Stimulated activated CD4-positive, alpha-beta T cell treated with anti-CD3 and anti-CD28 coated beads, Interleukin-4, amount 100 ng/mL, for 48 hours (primary cell): ENCODE results near the gene CBFA2T3.

Experiments
- DNase-seq, 2 donors: peaks; one replicate each; pipeline ENCODE4 v3.0.0-alpha.2; 2020; ENCODE audit warnings: low read depth in 2 of 2

Gene CBFA2T3

DNA sequence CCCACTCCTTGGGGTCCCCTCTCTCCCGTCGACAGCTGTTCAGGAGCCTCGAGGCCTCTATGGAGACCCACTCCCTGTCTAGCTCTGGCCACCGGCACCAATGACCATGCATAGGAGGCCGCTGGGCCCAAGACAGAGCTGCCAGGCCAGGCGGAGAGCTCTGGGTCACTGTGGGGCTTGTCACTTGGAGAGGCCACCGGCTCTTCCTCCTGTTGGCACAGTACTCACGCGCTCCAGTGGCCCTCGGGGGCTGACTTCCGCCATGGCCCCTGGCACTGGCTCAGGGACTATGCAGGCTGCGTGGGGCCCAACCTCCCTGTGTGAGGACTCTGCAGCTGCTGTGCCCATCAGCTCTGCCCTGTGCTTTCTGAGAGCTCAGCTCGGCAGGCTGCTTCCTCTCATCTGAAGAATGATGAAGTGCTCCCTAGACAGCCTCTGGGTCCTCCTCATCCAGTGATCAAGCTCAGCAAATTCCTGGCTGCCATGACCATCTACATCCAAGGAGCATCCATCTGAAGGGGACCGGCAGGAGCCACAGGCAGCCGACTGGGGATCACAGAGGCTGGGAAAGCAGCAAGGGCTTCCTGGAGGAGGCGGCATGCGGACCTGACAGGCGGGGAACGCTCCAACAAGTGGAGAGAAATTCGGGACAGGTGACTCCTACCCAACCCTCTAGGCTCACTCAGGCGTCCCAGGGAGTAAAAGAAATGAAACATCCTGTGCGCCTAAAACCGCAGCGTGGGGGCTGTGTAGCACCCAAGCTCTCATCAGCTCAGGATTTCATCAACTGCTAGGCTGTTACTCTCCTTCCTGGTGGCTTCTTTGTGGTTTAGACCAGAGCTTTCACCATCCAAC is 137.0 kb downstream of the CBFA2T3 start:
- no peak for DNase-seq

GRCh38 chr16:88839026-88839529 is 137.9 kb downstream of the CBFA2T3 start:
- DNase-seq: no peak

- DNase-seq: no peak
Measured at GRCh38 chr16:88838566-88838965, 138.4 kb downstream of the CBFA2T3 start.

DNA sequence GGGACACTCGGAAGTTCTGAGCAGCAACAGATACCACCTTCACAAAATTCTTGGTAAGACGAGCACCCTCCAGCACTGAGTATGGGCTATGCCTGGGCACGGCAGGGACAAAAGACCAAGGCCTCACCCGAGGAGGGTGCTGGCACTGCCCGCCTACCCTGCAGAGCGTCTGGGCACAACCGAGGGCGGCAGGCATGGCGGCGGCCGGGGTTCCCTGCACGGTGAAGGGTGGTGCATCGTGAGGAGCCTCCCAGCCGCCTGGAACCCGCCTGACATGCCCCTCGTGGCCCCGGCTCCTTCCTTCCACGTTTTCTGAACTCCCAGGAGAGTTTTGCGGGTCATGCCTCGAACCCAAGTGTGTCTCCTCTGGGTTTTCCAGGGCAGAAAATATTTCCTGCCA is 139.2 kb downstream of the CBFA2T3 start:
- DNase-seq: no peak

GRCh38 chr16:88836791-88837190 is 140.2 kb downstream of the CBFA2T3 start:
- DNase-seq: no peak

DNA sequence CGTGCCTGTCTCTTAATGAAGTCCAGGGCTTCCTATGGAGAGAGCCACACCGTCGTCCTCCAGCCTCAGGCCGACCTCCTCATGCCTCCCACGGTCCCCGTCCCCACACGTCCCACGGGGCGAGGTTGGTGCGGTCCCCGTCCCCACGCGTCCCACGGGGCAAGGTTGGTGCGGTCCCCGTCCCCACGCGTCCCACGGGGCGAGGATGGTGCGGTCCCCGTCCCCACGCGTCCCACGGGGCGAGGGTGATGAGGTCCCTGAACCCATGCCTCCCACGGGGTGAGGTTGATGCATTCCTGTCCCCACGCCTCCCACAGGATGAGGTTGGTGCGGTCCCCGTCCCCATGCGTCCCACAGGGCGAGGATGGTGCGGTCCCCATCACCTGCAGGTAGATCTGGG is 141.2 kb downstream of the CBFA2T3 start:
- DNase-seq: no peak

GRCh38 chr16:88835383-88835782 is 141.6 kb downstream of the CBFA2T3 start:
- DNase-seq: no peak

GRCh38 chr16:88834670-88835069 is 142.3 kb downstream of the CBFA2T3 start:
- DNase-seq: no peak

GRCh38 chr16:88833086-88833485 is 143.9 kb downstream of the CBFA2T3 start:
- DNase-seq: no peak

GRCh38 chr16:88831838-88832237 is 145.2 kb downstream of the CBFA2T3 start:
- DNase-seq: no peak

DNA sequence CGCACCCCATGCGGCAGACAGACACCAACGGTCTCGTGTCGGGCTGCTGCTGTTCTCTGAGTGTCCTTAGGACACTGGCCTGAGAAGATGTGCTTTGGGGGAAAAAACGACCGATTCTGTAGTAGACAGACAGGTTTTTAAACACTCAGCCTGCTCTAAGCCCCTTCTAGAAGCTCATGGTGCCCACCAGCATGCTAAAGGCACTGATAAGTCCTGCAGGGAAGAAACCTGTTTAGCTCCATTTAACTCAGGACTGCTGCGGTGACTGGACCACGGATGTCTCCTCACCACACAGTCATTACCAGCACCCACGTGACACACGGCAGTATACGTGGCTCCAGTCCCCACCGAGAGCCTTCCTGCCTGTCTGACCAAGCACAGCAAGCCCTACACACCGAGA is 146.2 kb downstream of the CBFA2T3 start:
- DNase-seq: no peak

DNA sequence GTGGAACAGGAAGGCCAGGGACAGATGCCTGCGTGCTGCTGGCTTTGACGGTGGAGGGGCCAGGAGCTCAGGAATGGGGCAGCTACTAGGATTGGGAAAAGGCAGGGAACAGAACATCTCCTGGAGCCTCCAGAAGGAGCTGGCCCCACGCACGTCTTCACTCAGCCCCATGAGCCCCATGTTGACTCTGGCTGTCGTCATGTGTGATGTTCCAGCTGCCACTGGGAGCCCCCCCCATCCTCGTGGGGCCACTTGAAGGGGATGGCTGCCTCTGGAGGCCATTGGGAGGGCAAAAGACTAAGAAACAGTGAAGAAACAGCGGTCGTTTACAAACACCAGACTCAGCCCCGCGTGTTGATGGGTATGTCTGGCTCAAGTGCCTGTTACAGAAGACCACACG is 146.7 kb downstream of the CBFA2T3 start:
- no peak for DNase-seq

DNA sequence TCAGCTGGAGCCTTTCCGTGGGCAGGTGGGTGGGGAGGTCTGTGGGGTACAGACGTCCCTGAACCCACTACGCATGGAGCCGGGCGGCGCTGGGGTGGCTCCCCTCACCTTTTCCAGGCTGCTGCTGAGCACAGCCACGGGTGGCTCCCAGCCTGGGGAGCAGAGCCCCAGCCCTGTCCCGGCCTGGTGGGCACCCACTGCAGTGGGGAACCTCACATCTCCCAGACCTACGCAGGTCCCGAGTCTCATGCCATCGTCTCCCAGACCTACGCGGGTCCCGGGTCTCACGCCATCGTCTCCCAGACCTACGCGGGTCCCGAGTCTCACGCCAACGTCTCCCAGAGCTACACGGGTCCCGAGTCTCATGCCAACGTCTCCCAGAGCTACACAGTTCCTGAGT is 148.3 kb downstream of the CBFA2T3 start:
- no peak for DNase-seq

- no peak for DNase-seq
Measured at GRCh38 chr16:88827727-88828126, 149.3 kb downstream of the CBFA2T3 start.

- no peak for DNase-seq
Measured at GRCh38 chr16:88826070-88826840, 150.8 kb downstream of the CBFA2T3 start.

GRCh38 chr16:88825146-88825545 is 151.9 kb downstream of the CBFA2T3 start:
- no peak for DNase-seq
